NT2/D1 (cell line): ENCODE measurements around the gene LRRC2.

Experiments used
- SUZ12 ChIP-seq: IDR thresholded peaks from 2 replicates; pipeline ENCODE4 v1.6.1; 2011; ENCODE audit not compliant: insufficient read length, insufficient read depth; ENCODE audit errors: extremely low read depth
- YY1 ChIP-seq: IDR thresholded peaks from 2 replicates; pipeline ENCODE4 v1.6.1; 2011; ENCODE audit not compliant: insufficient read length, insufficient read depth
- ZNF274 ChIP-seq: IDR thresholded peaks from 2 replicates; pipeline ENCODE4 v1.6.1; 2011; ENCODE audit warnings: mild to moderate bottlenecking, low read depth, low read length

- no peak for TF ChIP-seq SUZ12
- TF ChIP-seq ZNF274 = no peak
- no peak for TF ChIP-seq YY1
Measured at GRCh38 chr3:46489875-46490274, 76.2 kb downstream of the LRRC2 start.
